Measurements from ENCODE around the gene CPM. TPM values are rescaled to one million over a fixed set of nuclear protein-coding genes. Genes with fewer than 3 reads are reported as not detected.

CPM gene
- total and polyA plus RNA-seq, 4 donors = 10.3 to 17.7 (median 14.4) TPM

GRCh38 chr12:68876461-68876860, 56.5 kb downstream of the CPM start:
- peak in 1 of 6 donors; percentile 28 for DNase-seq (ENCODE audit: low read depth in 4 of 6, low spot score in 6 of 6)
- Histone ChIP-seq H3K4me3 (ENCODE audit: low read depth, low read length) (no peak overlapping the region), H3K36me3 (ENCODE audit: control insufficient read depth, insufficient read depth, low read length) (no peaks in the 10 kb centered on the region), H3K27ac (ENCODE audit: low read depth, low read length) (no peak overlapping the region), H3K9me3 (ENCODE audit: control insufficient read depth, insufficient read depth, low read length) (peaks cover 3% of the 10 kb centered on the region), H3K4me1 (ENCODE audit: control insufficient read depth, insufficient read depth, low read length) (no peaks in the 10 kb centered on the region), H3K27me3 (ENCODE audit: control insufficient read depth, insufficient read depth, low read length) (no peaks in the 10 kb centered on the region)
- WGBS (ENCODE audit: insufficient coverage) = no CpG with 5 or more reads among the region's 4 CpGs

- H3K27me3 ChIP-seq (ENCODE audit: control insufficient read depth, insufficient read depth, low read length) = no peaks in the 10 kb centered on the region
- H3K4me1 ChIP-seq (ENCODE audit: control insufficient read depth, insufficient read depth, low read length) = no peaks in the 10 kb centered on the region
- H3K27ac ChIP-seq (ENCODE audit: low read depth, low read length) = no peak overlapping the region
- no CpG with 5 or more reads among the region's 4 CpGs for WGBS (ENCODE audit: insufficient coverage)
- no peaks in the 10 kb centered on the region for H3K36me3 ChIP-seq (ENCODE audit: control insufficient read depth, insufficient read depth, low read length)
- H3K9me3 ChIP-seq (ENCODE audit: control insufficient read depth, insufficient read depth, low read length) = peaks cover 2% of the 10 kb centered on the region
- no peak overlapping the region for H3K4me3 ChIP-seq (ENCODE audit: low read depth, low read length)
- DNase-seq (ENCODE audit: low read depth in 4 of 6, low spot score in 6 of 6) = no peak
These were observed 59.7 kb downstream of the CPM start for GRCh38 chr12:68873316-68873715.

GRCh38 chr12:68871921-68872320, 61.0 kb downstream of the CPM start:
- DNase-seq (ENCODE audit: low read depth in 4 of 6, low spot score in 6 of 6) = peak in 1 of 6 donors; percentile 41
- H3K4me3 ChIP-seq (ENCODE audit: low read depth, low read length) = no peak overlapping the region
- H3K27ac ChIP-seq (ENCODE audit: low read depth, low read length) = no peak overlapping the region
- no CpG with 5 or more reads among the region's 6 CpGs for WGBS (ENCODE audit: insufficient coverage)
- H3K27me3 ChIP-seq (ENCODE audit: control insufficient read depth, insufficient read depth, low read length) = no peaks in the 10 kb centered on the region
- H3K36me3 ChIP-seq (ENCODE audit: control insufficient read depth, insufficient read depth, low read length) = no peaks in the 10 kb centered on the region
- H3K4me1 ChIP-seq (ENCODE audit: control insufficient read depth, insufficient read depth, low read length) = peaks cover 7% of the 10 kb centered on the region
- no peaks in the 10 kb centered on the region for H3K9me3 ChIP-seq (ENCODE audit: control insufficient read depth, insufficient read depth, low read length)

GRCh38 chr12:68871396-68871795, 61.6 kb downstream of the CPM start:
- Histone ChIP-seq H3K27ac (ENCODE audit: low read depth, low read length) (no peak overlapping the region), H3K4me1 (ENCODE audit: control insufficient read depth, insufficient read depth, low read length) (peaks cover 7% of the 10 kb centered on the region), H3K4me3 (ENCODE audit: low read depth, low read length) (no peak overlapping the region), H3K36me3 (ENCODE audit: control insufficient read depth, insufficient read depth, low read length) (no peaks in the 10 kb centered on the region), H3K27me3 (ENCODE audit: control insufficient read depth, insufficient read depth, low read length) (no peaks in the 10 kb centered on the region), H3K9me3 (ENCODE audit: control insufficient read depth, insufficient read depth, low read length) (no peaks in the 10 kb centered on the region)
- no peak for DNase-seq (ENCODE audit: low read depth in 4 of 6, low spot score in 6 of 6)
- WGBS (ENCODE audit: insufficient coverage) = 76% methylated on average over 6 of the region's 8 CpGs

- Histone ChIP-seq H3K36me3 (ENCODE audit: control insufficient read depth, insufficient read depth, low read length) (no peaks in the 10 kb centered on the region), H3K4me1 (ENCODE audit: control insufficient read depth, insufficient read depth, low read length) (peaks cover 7% of the 10 kb centered on the region), H3K4me3 (ENCODE audit: low read depth, low read length) (no peak overlapping the region), H3K9me3 (ENCODE audit: control insufficient read depth, insufficient read depth, low read length) (no peaks in the 10 kb centered on the region), H3K27me3 (ENCODE audit: control insufficient read depth, insufficient read depth, low read length) (no peaks in the 10 kb centered on the region), H3K27ac (ENCODE audit: low read depth, low read length) (no peak overlapping the region)
- no peak for DNase-seq (ENCODE audit: low read depth in 4 of 6, low spot score in 6 of 6)
- WGBS (ENCODE audit: insufficient coverage) = 100% methylated on average over 3 of the region's 6 CpGs
These were observed 62.5 kb downstream of the CPM start for GRCh38 chr12:68870443-68870842.

GRCh38 chr12:68870011-68870410, 63.0 kb downstream of the CPM start:
- 89% methylated on average over 3 of the region's 5 CpGs for WGBS (ENCODE audit: insufficient coverage)
- DNase-seq (ENCODE audit: low read depth in 4 of 6, low spot score in 6 of 6) = no peak
- Histone ChIP-seq H3K4me3 (ENCODE audit: low read depth, low read length) (no peak overlapping the region), H3K9me3 (ENCODE audit: control insufficient read depth, insufficient read depth, low read length) (no peaks in the 10 kb centered on the region), H3K27ac (ENCODE audit: low read depth, low read length) (no peak overlapping the region), H3K4me1 (ENCODE audit: control insufficient read depth, insufficient read depth, low read length) (peaks cover 7% of the 10 kb centered on the region), H3K27me3 (ENCODE audit: control insufficient read depth, insufficient read depth, low read length) (no peaks in the 10 kb centered on the region), H3K36me3 (ENCODE audit: control insufficient read depth, insufficient read depth, low read length) (no peaks in the 10 kb centered on the region)

GRCh38 chr12:68868043-68868790, 64.8 kb downstream of the CPM start:
- DNase-seq (ENCODE audit: low read depth in 4 of 6, low spot score in 6 of 6) = no peak
- no peak overlapping the region for H3K4me3 ChIP-seq (ENCODE audit: low read depth, low read length)
- no peaks in the 10 kb centered on the region for H3K27me3 ChIP-seq (ENCODE audit: control insufficient read depth, insufficient read depth, low read length)
- no peak overlapping the region for H3K27ac ChIP-seq (ENCODE audit: low read depth, low read length)
- H3K4me1 ChIP-seq (ENCODE audit: control insufficient read depth, insufficient read depth, low read length) = peaks cover 7% of the 10 kb centered on the region
- WGBS (ENCODE audit: insufficient coverage) = 82% methylated on average over 7 of the region's 10 CpGs
- H3K36me3 ChIP-seq (ENCODE audit: control insufficient read depth, insufficient read depth, low read length) = no peaks in the 10 kb centered on the region
- H3K9me3 ChIP-seq (ENCODE audit: control insufficient read depth, insufficient read depth, low read length) = no peaks in the 10 kb centered on the region

- Histone ChIP-seq H3K4me1 (ENCODE audit: control insufficient read depth, insufficient read depth, low read length) (peaks cover 7% of the 10 kb centered on the region), H3K27ac (ENCODE audit: low read depth, low read length) (no peak overlapping the region), H3K27me3 (ENCODE audit: control insufficient read depth, insufficient read depth, low read length) (no peaks in the 10 kb centered on the region), H3K9me3 (ENCODE audit: control insufficient read depth, insufficient read depth, low read length) (no peaks in the 10 kb centered on the region), H3K36me3 (ENCODE audit: control insufficient read depth, insufficient read depth, low read length) (no peaks in the 10 kb centered on the region), H3K4me3 (ENCODE audit: low read depth, low read length) (no peak overlapping the region)
- no peak for DNase-seq (ENCODE audit: low read depth in 4 of 6, low spot score in 6 of 6)
- 75% methylated on average over 3 of the region's 5 CpGs for WGBS (ENCODE audit: insufficient coverage)
These were observed 65.4 kb downstream of the CPM start for GRCh38 chr12:68867606-68868005.

GRCh38 chr12:68866950-68867349, 66.0 kb downstream of the CPM start:
- peak in 1 of 6 donors; percentile 60 for DNase-seq (ENCODE audit: low read depth in 4 of 6, low spot score in 6 of 6)
- no peaks in the 10 kb centered on the region for H3K36me3 ChIP-seq (ENCODE audit: control insufficient read depth, insufficient read depth, low read length)
- no peak overlapping the region for H3K4me3 ChIP-seq (ENCODE audit: low read depth, low read length)
- no peak overlapping the region for H3K27ac ChIP-seq (ENCODE audit: low read depth, low read length)
- no peaks in the 10 kb centered on the region for H3K27me3 ChIP-seq (ENCODE audit: control insufficient read depth, insufficient read depth, low read length)
- WGBS (ENCODE audit: insufficient coverage) = no CpG with 5 or more reads among the region's 6 CpGs
- H3K4me1 ChIP-seq (ENCODE audit: control insufficient read depth, insufficient read depth, low read length) = peaks cover 7% of the 10 kb centered on the region
- H3K9me3 ChIP-seq (ENCODE audit: control insufficient read depth, insufficient read depth, low read length) = no peaks in the 10 kb centered on the region

GRCh38 chr12:68865399-68866164, 67.4 kb downstream of the CPM start:
- WGBS (ENCODE audit: insufficient coverage) = 84% methylated on average over 7 of the region's 9 CpGs
- no peak for DNase-seq (ENCODE audit: low read depth in 4 of 6, low spot score in 6 of 6)
- peaks cover 7% of the 10 kb centered on the region for H3K4me1 ChIP-seq (ENCODE audit: control insufficient read depth, insufficient read depth, low read length)

More at GRCh38 chr12:68865399-68866164, 67.4 kb downstream of the CPM start:
- Histone ChIP-seq H3K4me3 (ENCODE audit: low read depth, low read length) (no peak overlapping the region), H3K27me3 (ENCODE audit: control insufficient read depth, insufficient read depth, low read length) (no peaks in the 10 kb centered on the region), H3K27ac (ENCODE audit: low read depth, low read length) (no peak overlapping the region), H3K36me3 (ENCODE audit: control insufficient read depth, insufficient read depth, low read length) (no peaks in the 10 kb centered on the region), H3K9me3 (ENCODE audit: control insufficient read depth, insufficient read depth, low read length) (no peaks in the 10 kb centered on the region)

Measured in spinal cord (tissue), 10 donors.